Neural crest cell (in vitro differentiated cells): Measurements from ENCODE around the gene OR2A42. TPM values are rescaled to one million over a fixed set of nuclear protein-coding genes. Genes with fewer than 3 reads are reported as not detected.
"Not testable (repeated sequence)": the region's sequence is repeated elsewhere in the genome, so short reads cannot be mapped to it uniquely, and the experiment has no call there.

Experiments used
- DNase-seq: peaks from one replicate; pipeline ENCODE4 v3.0.0; 2021; ENCODE audit warnings: low read depth, mixed read lengths, low spot score
- H3K27ac Mint-ChIP-seq: one replicate; pipeline ENCODE4 v1.8.0; 2021; ENCODE audit warnings: mild to moderate bottlenecking, mixed read lengths; ENCODE audit not compliant: unreplicated experiment
- H3K27me3 Mint-ChIP-seq: 2 replicates; pipeline ENCODE4 v1.8.0; 2021; ENCODE audit warnings: low read depth, mild to moderate bottlenecking, mixed read lengths
- H3K36me3 Mint-ChIP-seq: 2 replicates; pipeline ENCODE4 v1.8.0; 2021; ENCODE audit warnings: low read depth, mild to moderate bottlenecking, mixed read lengths
- H3K4me1 Mint-ChIP-seq: 2 replicates; pipeline ENCODE4 v1.8.0; 2021; ENCODE audit warnings: mixed read lengths
- H3K4me3 Mint-ChIP-seq: one replicate; pipeline ENCODE4 v1.8.0; 2021; ENCODE audit warnings: mild to moderate bottlenecking, mixed read lengths
- H3K9me3 Mint-ChIP-seq: 2 replicates; pipeline ENCODE4 v1.8.0; 2021; ENCODE audit warnings: mixed read lengths
- total RNA-seq: library from RNA; stranded (reverse); gene quantifications from 2 replicates; pipeline ENCODE4 v1.2.1, GENCODE V29; 2021
- TF ChIP-seq, protein P1 (sequence below): fragments of 200-600 bp; sonication (generic); conservative IDR thresholded peaks from 2 replicates; pipeline ENCODE4 v1.5.0; 2021; ENCODE audit warnings: antibody characterized with exemption, mild to moderate bottlenecking

OR2A42 gene
- total RNA-seq, 1 donor from 2014 or later, result not detected

GRCh38 chr7:144256112-144256511 lies 16.7 kb upstream of the OR2A42 start:
- Mint-ChIP-seq H3K9me3 (no peaks in the 10 kb centered on the region), H3K27me3 (no peaks in the 10 kb centered on the region), H3K4me1 (no peaks in the 10 kb centered on the region), H3K27ac (no peak overlapping the region), H3K36me3 (no peaks in the 10 kb centered on the region), H3K4me3 (no peak overlapping the region)
- DNase-seq, result no peak
- TF ChIP-seq, protein P1, sequence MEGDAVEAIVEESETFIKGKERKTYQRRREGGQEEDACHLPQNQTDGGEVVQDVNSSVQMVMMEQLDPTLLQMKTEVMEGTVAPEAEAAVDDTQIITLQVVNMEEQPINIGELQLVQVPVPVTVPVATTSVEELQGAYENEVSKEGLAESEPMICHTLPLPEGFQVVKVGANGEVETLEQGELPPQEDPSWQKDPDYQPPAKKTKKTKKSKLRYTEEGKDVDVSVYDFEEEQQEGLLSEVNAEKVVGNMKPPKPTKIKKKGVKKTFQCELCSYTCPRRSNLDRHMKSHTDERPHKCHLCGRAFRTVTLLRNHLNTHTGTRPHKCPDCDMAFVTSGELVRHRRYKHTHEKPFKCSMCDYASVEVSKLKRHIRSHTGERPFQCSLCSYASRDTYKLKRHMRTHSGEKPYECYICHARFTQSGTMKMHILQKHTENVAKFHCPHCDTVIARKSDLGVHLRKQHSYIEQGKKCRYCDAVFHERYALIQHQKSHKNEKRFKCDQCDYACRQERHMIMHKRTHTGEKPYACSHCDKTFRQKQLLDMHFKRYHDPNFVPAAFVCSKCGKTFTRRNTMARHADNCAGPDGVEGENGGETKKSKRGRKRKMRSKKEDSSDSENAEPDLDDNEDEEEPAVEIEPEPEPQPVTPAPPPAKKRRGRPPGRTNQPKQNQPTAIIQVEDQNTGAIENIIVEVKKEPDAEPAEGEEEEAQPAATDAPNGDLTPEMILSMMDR, result no peak

DNA sequence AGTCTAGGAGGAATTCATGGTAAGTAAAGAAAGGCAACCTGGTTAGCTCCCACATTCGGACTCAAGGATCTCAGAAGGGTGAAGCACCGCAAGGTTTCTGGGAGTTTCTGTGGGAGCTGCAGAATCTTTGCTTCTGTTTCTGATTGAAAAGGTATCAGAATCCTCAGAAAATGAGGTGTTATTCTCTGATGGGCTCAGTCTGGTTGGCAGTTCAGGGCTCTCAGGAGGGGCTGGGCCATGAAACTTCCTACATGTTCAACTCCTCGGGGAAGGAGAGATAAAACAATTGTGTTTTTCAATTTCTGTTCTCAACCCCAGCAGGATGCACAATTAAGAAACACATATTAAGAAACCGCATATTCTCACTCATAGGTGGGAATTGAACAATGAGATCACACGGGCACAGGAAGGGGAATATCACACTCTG lies 16.1 kb upstream of the OR2A42 start:
- Mint-ChIP-seq H3K4me3 (no peak overlapping the region), H3K9me3 (no peaks in the 10 kb centered on the region), H3K27ac (no peak overlapping the region), H3K27me3 (no peaks in the 10 kb centered on the region), H3K36me3 (no peaks in the 10 kb centered on the region), H3K4me1 (no peaks in the 10 kb centered on the region)
- TF ChIP-seq, protein P1, result no peak
- no peak for DNase-seq

- not testable (repeated sequence) for H3K36me3 Mint-ChIP-seq, DNase-seq, H3K27ac Mint-ChIP-seq, H3K4me1 Mint-ChIP-seq, H3K4me3 Mint-ChIP-seq, H3K9me3 Mint-ChIP-seq, H3K27me3 Mint-ChIP-seq
Measured at GRCh38 chr7:144252307-144252706, 12.9 kb upstream of the OR2A42 start.

DNA sequence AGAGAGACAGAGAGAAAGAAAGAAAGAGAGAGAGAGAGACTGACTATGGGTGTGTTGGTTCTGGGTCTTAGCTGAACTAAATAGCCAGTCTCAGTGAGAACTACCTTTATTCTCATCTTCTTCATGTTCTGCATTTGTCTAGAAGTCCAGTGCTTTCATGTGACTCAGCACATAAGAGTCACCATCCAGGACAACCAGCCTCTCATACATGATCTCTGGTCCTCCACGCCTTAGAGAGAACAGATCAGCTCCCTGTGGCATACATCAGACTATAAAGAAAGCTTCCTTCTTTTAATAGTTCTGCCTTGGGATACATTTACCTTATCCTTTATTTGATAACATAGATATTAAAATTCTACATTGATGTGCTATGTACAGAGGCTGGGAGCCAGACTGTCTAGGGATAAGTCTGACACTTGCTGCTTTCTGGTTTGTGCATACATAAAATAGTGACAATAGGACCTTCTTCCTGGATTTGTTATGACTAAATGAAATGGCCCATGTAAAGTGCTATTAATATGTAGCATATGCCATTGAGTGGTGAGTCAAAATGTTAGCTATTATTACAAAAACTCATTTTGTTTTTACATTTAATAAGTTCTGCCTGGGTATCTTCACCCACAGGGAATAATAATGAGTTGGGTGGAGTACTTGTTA lies 8.4 kb upstream of the OR2A42 start:
- H3K27me3 Mint-ChIP-seq, H3K4me3 Mint-ChIP-seq, H3K4me1 Mint-ChIP-seq, H3K27ac Mint-ChIP-seq, H3K9me3 Mint-ChIP-seq, DNase-seq, H3K36me3 Mint-ChIP-seq: not testable (repeated sequence)

DNA sequence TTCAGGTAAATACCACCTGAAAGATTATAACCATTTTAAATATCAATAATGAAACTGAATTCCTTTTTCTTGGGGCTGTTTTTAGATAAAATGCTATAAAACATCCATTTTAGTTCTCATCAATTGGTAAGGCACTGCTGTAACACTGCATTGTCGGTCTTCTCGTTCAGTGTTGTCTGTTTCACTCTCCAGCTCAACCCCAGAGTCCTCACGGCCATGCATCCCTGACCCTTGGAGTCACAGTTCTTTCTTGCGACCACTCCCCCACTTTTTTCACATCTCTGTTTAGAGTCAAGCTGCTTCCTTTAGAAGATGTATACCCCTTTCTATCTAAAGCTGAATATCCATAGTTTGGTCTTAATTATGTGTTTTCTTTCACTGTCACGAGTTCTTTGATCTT lies 7.6 kb upstream of the OR2A42 start:
- H3K27me3 Mint-ChIP-seq, H3K9me3 Mint-ChIP-seq, H3K4me3 Mint-ChIP-seq, H3K4me1 Mint-ChIP-seq, H3K27ac Mint-ChIP-seq, DNase-seq, H3K36me3 Mint-ChIP-seq: not testable (repeated sequence)

GRCh38 chr7:144245372-144245771 lies 6.0 kb upstream of the OR2A42 start:
- H3K4me1 Mint-ChIP-seq, DNase-seq, H3K27ac Mint-ChIP-seq, H3K27me3 Mint-ChIP-seq, H3K9me3 Mint-ChIP-seq, H3K4me3 Mint-ChIP-seq, H3K36me3 Mint-ChIP-seq: not testable (repeated sequence)

DNA sequence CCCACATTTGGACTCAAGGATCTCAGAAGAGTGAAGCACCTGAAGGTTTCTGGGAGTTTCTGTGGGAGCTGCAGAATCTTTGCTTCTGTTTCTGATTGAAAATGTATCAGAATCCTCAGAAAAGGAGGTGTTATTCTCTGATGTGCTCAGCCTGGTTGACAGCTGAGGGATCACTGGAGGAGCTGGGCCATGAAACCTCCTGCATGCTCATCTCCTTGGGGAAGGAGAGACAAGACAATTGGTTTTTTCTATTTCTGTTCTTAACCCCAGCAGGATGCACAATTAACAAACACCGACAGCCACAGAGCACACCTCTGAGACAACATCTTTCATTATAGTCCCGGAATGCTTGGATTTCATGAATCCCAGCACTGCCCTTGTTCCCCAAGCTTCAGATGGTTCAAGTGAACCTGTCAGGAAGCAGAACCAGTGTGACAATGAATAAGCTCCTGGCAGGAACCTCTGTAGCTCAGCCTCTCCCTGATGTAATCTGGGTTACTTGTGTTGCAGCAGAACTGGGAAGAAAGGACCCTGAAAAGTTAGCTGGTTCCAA lies 799 bp downstream of the OR2A42 start:
- H3K27me3 Mint-ChIP-seq, H3K36me3 Mint-ChIP-seq, H3K4me3 Mint-ChIP-seq, DNase-seq, H3K9me3 Mint-ChIP-seq, H3K4me1 Mint-ChIP-seq, H3K27ac Mint-ChIP-seq: not testable (repeated sequence)

DNA sequence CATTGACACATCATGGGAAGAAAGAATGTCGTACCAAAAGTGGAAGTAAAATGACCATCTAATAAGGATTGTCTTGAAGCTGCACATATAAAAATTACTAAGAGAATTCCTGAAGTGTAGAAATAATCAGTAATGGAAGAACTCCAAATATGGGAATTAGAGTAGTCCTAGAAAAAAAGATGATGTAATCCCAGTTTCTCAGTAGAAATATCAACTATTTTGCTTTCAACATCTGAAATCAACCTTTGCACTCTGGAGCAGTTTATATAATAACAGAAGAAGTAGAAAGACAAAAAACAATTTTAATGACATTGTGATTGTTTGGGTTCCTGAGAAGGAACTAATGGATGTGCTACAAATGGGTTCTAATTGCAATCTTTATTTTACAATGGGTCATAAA lies 6.4 kb downstream of the OR2A42 start:
- not testable (repeated sequence) for H3K27ac Mint-ChIP-seq, H3K9me3 Mint-ChIP-seq, H3K4me3 Mint-ChIP-seq, H3K27me3 Mint-ChIP-seq, H3K36me3 Mint-ChIP-seq, DNase-seq, H3K4me1 Mint-ChIP-seq

- H3K4me3 Mint-ChIP-seq, H3K27me3 Mint-ChIP-seq, DNase-seq, H3K4me1 Mint-ChIP-seq, H3K27ac Mint-ChIP-seq, H3K9me3 Mint-ChIP-seq, H3K36me3 Mint-ChIP-seq: not testable (repeated sequence)
Measured at GRCh38 chr7:144231027-144231426, 8.4 kb downstream of the OR2A42 start.

DNA sequence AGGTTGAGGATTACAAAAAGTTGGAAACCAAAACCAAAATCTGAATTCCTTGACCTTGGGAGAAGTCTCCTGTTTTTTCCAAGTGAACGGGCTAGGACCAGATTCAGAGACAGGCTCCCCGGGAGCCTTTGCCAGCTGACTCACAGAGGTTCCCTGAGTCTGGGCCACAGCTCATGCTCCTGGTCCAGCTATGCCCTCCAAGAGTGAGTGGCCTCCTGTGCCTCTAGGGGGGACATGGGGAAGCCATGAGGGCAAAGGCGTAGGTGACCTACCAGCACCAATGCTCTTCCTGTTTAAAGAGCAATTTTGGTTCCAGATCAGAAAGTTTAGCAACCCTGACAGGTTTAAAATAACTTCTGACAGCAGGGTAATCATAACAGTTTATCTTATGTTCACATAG lies 10.6 kb downstream of the OR2A42 start:
- H3K36me3 Mint-ChIP-seq, H3K4me1 Mint-ChIP-seq, H3K9me3 Mint-ChIP-seq, H3K27ac Mint-ChIP-seq, DNase-seq, H3K4me3 Mint-ChIP-seq, H3K27me3 Mint-ChIP-seq: not testable (repeated sequence)

GRCh38 chr7:144226866-144227265 lies 12.5 kb downstream of the OR2A42 start:
- H3K9me3 Mint-ChIP-seq, H3K27ac Mint-ChIP-seq, H3K4me1 Mint-ChIP-seq, DNase-seq, H3K36me3 Mint-ChIP-seq, H3K4me3 Mint-ChIP-seq, H3K27me3 Mint-ChIP-seq: not testable (repeated sequence)

- not testable (repeated sequence) for H3K4me1 Mint-ChIP-seq, H3K4me3 Mint-ChIP-seq, H3K27me3 Mint-ChIP-seq, DNase-seq, H3K27ac Mint-ChIP-seq, H3K9me3 Mint-ChIP-seq, H3K36me3 Mint-ChIP-seq
Measured at GRCh38 chr7:144223675-144224074, 15.7 kb downstream of the OR2A42 start.
